BLaER1 (cell line): Measurements from ENCODE around the gene PTK6.

ENCODE experiments used
- H3K27ac ChIP-seq: shearing (Covaris generic); formaldehyde crosslinking; 2 replicates; pipeline ENCODE4 v1.8.1; 2022
- H3K27me3 ChIP-seq: shearing (Covaris generic); formaldehyde crosslinking; 2 replicates; pipeline ENCODE4 v1.8.1; 2022
- H3K36me3 ChIP-seq: shearing (Covaris generic); formaldehyde crosslinking; 2 replicates; pipeline ENCODE4 v1.8.1; 2022
- H3K4me1 ChIP-seq: shearing (Covaris generic); formaldehyde crosslinking; 2 replicates; pipeline ENCODE4 v1.8.1; 2022
- H3K4me2 ChIP-seq: shearing (Covaris generic); formaldehyde crosslinking; 2 replicates; pipeline ENCODE4 v1.8.1; 2022
- H3K4me3 ChIP-seq: shearing (Covaris generic); formaldehyde crosslinking; 2 replicates; pipeline ENCODE4 v1.8.1; 2022
- H3K9ac ChIP-seq: shearing (Covaris generic); formaldehyde crosslinking; 2 replicates; pipeline ENCODE4 v1.8.1; 2022
- H3K9me3 ChIP-seq: shearing (Covaris generic); formaldehyde crosslinking; 2 replicates; pipeline ENCODE4 v1.8.1; 2022
- H4K20me1 ChIP-seq: shearing (Covaris generic); formaldehyde crosslinking; 2 replicates; pipeline ENCODE4 v1.8.1; 2022
- Cebpa-rat ChIP-seq: shearing (Covaris generic); IDR thresholded peaks from 2 replicates; pipeline ENCODE4 v1.8.1; 2022

Gene PTK6

DNA sequence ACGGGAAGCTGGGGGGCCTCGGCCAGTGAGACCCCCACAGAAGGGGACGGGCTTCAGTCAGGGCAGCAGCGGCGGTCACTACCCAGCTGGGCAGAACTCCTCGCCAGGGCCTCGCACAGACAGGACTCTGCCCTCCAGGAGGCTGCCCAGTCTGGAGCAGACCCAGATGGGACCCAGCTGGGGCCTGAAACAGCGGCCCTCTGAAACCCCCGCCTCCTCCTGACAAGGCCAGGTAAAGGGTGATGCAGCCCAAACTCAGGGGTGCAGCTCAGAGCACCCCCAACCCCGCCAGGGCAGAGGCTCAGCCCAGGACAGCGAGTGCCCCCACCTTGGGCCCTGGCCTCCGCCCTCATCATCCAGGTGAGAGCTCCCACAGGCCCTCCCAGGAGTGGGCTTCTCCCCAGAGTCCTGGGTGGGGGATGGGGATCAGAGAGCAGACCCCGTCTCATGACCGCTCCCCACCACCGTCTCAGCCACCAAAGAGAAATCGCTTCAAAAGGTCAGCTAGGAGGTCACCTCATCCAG, 40.5 kb downstream of the PTK6 start:
- Histone ChIP-seq H4K20me1 (peaks cover 48% of the 10 kb centered on the region), H3K27ac (no peak overlapping the region), H3K4me3 (peak overlapping the region; percentile 19; the same call in 1 of the 2 replicates), H3K9me3 (peaks cover 4% of the 10 kb centered on the region; the same call in 1 of the 2 replicates), H3K4me2 (peak overlapping the region; percentile 97), H3K4me1 (peaks cover 54% of the 10 kb centered on the region), H3K36me3 (peaks cover 42% of the 10 kb centered on the region), H3K9ac (no peak overlapping the region), H3K27me3 (peaks cover 10% of the 10 kb centered on the region; the same call in 1 of the 2 replicates)
- no peak for TF ChIP-seq Cebpa-rat

DNA sequence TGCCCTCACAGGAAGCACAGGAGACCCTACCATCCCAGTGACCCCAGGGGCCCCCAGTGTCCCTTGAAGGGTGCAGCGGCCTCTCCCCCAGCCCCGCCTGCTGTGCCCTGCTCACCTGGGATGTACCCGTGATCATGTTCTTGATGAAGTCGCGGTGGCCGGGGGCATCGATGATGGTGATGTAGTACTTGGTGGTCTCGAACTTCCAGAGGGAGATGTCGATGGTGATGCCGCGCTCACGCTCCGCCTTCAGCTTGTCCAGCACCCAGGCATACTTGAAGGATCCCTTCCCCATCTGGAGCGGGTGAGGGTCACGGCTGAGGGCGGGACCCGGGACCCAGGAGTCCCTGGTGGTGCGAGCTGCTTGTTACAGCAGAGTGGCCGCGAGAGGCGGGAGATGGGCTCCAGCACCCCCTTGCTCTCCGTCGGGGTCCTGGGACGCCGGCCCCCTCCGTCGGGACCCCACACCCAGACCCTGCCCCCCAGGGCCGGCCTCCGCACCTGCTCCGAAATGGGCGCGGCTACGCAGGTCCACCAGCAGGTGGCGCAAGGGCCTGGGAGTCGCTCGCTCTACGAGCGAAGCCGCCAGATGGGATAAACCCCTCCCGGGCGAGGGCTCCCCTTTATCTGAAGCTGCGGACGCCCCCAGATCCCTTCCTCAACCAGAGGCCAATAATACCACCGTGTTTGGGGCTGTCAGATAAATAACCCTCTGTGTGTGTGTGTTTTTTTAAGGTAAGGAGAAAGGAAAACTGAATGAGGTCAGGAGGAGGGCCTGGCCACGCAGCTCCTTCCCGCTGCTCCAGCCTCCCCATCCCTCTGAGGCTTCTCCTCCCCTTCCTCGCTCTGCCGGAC, 41.2 kb downstream of the PTK6 start:
- Histone ChIP-seq H3K9me3 (peaks cover 4% of the 10 kb centered on the region; the same call in 1 of the 2 replicates), H3K4me3 (peak overlapping the region; percentile 19; the same call in 1 of the 2 replicates), H3K36me3 (peaks cover 49% of the 10 kb centered on the region), H4K20me1 (peaks cover 53% of the 10 kb centered on the region), H3K27ac (no peak overlapping the region), H3K9ac (no peak overlapping the region), H3K4me1 (peaks cover 47% of the 10 kb centered on the region), H3K27me3 (peaks cover 13% of the 10 kb centered on the region), H3K4me2 (peak overlapping the region; percentile 97)
- no peak for TF ChIP-seq Cebpa-rat

DNA sequence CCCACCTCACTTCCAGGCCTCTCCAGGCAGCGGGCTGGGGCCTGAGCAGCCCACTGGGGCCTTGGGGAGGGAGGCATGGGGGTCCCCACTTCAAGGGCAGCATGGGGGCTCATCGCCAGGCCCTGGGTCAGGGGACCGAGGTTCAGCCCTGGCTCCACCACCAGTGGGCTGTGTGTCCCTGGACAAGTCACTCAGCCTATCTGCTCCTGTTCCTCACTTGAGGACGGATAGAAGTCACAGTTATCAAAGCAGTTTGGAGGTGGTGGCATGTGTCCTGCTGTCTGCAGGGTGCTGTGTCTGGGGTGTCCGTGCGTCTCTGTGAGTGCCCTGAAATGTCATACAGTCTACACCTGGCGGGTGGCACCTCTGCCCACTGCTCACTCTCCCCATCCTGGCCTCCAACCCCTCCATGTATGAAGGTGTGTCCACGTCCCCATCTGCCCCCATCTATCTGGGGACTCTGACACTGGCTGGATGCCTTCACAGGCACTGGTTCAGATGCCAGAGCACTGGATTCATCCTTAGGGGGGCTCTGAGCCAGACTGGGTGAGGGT, 41.9 kb downstream of the PTK6 start:
- no peak for TF ChIP-seq Cebpa-rat

DNA sequence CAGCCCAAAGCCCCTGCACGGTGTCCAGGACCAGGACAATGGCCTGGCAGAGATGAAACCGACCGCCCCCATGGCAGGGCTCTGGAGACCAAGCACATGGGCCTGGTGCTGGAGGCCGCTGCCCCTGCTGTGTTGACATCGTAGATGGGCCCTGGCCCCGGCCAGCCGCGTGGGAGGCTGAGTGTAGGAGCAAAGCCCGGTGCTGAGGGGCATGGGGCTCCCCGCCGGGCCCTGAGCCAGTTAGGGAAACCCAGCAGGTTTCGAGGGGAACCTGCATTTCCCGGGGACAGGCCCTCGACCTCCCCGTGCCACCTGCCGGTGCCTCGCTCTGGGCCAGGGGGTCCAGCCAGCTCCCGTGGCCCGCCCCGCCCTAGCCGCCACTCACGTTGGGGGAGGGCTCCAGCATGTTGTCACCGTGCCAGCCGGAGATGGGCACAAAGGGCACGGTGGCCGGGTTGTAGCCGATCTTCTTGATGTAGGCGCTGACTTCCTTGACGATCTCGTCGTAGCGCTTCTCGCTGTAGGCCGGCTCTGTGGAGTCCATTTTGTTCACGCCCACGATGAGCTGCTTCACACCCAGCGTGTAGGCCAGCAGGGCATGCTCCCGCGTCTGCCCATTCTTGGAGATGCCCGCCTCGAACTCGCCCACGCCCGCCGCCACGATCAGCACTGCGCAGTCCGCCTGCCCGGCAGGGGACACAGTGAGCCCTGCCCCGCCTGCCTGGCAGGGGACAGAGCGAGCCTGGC, 42.6 kb downstream of the PTK6 start:
- Histone ChIP-seq H3K27ac (no peak overlapping the region), H3K4me1 (peaks cover 33% of the 10 kb centered on the region), H3K36me3 (peaks cover 61% of the 10 kb centered on the region), H3K4me3 (no peak overlapping the region), H3K9me3 (peaks cover 4% of the 10 kb centered on the region; the same call in 1 of the 2 replicates), H4K20me1 (peaks cover 64% of the 10 kb centered on the region), H3K9ac (no peak overlapping the region), H3K27me3 (peaks cover 18% of the 10 kb centered on the region), H3K4me2 (no peak overlapping the region)
- no peak for TF ChIP-seq Cebpa-rat

More for the DNA sequence above, 41.9 kb downstream of the PTK6 start:
- H3K4me2 ChIP-seq, result no peak overlapping the region; the same call in 1 of the 2 replicates
- H4K20me1 ChIP-seq, result peaks cover 59% of the 10 kb centered on the region
- H3K36me3 ChIP-seq, result peaks cover 55% of the 10 kb centered on the region
- H3K9ac ChIP-seq, result no peak overlapping the region
- peaks cover 40% of the 10 kb centered on the region for H3K4me1 ChIP-seq
- H3K9me3 ChIP-seq, result peaks cover 4% of the 10 kb centered on the region; the same call in 1 of the 2 replicates
- peaks cover 16% of the 10 kb centered on the region for H3K27me3 ChIP-seq
- no peak overlapping the region for H3K27ac ChIP-seq
- no peak overlapping the region for H3K4me3 ChIP-seq

DNA sequence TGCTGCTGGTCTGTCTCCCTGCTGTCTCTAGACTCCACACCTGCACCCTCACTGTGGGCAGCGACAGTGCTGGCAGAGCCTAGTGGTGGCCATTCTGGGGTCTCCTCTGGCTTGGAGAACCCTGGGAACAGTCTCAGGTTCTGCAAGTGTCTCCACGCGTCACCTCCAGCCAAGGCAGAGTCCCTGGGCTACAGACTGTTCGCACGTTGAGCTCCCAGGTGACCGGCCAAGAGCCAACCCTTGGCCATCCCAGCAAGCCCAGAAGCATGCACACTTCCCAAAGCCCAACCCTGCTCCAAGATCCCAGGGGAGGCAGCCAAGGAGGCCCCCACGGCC, 43.1 kb downstream of the PTK6 start:
- Histone ChIP-seq H3K36me3 (peaks cover 66% of the 10 kb centered on the region), H3K27me3 (peaks cover 23% of the 10 kb centered on the region), H3K4me1 (peaks cover 29% of the 10 kb centered on the region), H3K4me3 (no peak overlapping the region), H4K20me1 (peaks cover 69% of the 10 kb centered on the region), H3K9me3 (peaks cover 4% of the 10 kb centered on the region; the same call in 1 of the 2 replicates), H3K4me2 (no peak overlapping the region), H3K27ac (no peak overlapping the region), H3K9ac (no peak overlapping the region)
- TF ChIP-seq Cebpa-rat, result no peak

DNA sequence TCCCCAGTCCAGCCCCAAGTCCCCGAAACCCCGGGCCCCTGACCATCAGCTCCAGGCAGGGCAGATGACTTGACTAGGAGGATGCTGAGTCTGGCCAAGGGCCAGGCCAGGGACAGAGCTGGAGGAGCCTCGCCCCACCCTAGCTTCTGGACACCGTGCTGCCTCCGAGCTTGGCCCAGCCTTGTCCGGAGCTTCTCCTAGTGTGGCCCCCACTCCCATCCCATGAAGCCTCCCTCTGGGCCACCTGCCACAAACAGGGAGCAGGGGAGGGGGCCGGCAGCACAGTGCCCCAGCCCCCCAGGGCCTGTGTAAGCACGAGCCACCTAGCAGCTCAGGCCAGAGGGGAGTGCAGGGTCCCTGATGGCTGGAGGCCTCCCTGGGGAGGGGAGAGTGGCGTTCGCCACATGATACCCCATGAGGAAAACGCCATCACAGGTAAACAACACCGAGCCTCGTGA, 43.6 kb downstream of the PTK6 start:
- Histone ChIP-seq H3K36me3 (peaks cover 70% of the 10 kb centered on the region), H3K27me3 (peaks cover 27% of the 10 kb centered on the region), H3K4me1 (peaks cover 29% of the 10 kb centered on the region)

DNA sequence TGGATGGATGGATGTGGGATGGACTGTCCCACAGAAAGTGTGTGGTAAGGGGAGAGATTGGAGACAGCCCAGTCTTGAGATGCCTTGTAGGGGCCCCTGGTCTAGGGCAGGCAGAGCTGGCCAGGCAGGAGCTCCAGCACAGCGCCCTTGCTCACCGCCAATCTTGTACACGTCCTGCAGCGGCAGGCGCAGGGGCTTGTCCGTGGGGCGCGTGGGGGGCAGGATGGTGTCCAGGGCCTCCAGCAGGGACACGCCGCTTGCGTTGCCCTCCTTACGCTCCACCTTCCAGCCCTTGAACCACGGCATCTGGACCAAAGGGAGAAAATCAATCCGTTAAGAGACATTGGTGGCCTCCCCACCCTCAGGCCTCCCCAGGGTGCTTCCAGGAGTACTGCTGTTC, 44.2 kb downstream of the PTK6 start:
- no peak overlapping the region for H3K4me3 ChIP-seq
- H3K4me1 ChIP-seq, result peaks cover 26% of the 10 kb centered on the region
- H3K9ac ChIP-seq, result no peak overlapping the region
- H3K36me3 ChIP-seq, result peaks cover 73% of the 10 kb centered on the region
- peaks cover 27% of the 10 kb centered on the region for H3K27me3 ChIP-seq
- peaks cover 74% of the 10 kb centered on the region for H4K20me1 ChIP-seq
- H3K27ac ChIP-seq, result no peak overlapping the region
- TF ChIP-seq Cebpa-rat, result no peak
- peaks cover 4% of the 10 kb centered on the region; the same call in 1 of the 2 replicates for H3K9me3 ChIP-seq
- H3K4me2 ChIP-seq, result no peak overlapping the region

More for the DNA sequence above, 43.6 kb downstream of the PTK6 start:
- Histone ChIP-seq H3K4me2 (no peak overlapping the region), H4K20me1 (peaks cover 73% of the 10 kb centered on the region), H3K4me3 (no peak overlapping the region), H3K9me3 (peaks cover 4% of the 10 kb centered on the region; the same call in 1 of the 2 replicates), H3K9ac (no peak overlapping the region), H3K27ac (no peak overlapping the region)
- no peak for TF ChIP-seq Cebpa-rat

DNA sequence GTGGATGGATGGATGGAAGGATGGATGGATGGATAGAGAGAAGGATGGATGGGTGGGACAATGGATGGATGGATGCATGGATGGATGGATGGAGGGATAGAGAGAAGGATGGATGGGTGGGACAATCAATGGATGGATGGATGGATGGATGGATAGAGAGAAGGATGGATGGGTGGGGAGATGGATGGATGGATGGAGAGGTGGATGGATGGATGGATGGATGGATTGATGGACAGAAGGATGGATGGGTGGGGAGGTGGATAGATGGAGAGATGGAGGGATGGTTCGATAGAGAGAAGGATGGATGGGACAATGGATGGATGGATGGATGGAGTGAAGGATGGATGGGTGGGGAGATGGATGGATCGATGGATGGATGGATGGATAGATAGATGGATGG, 44.7 kb downstream of the PTK6 start:
- peaks cover 76% of the 10 kb centered on the region for H3K36me3 ChIP-seq
- H3K4me1 ChIP-seq, result peaks cover 21% of the 10 kb centered on the region
- no peak overlapping the region for H3K27ac ChIP-seq
- peaks cover 27% of the 10 kb centered on the region for H3K27me3 ChIP-seq
- no peak overlapping the region for H3K9ac ChIP-seq
- H3K9me3 ChIP-seq, result peaks cover 4% of the 10 kb centered on the region; the same call in 1 of the 2 replicates
- no peak overlapping the region for H3K4me3 ChIP-seq
- H4K20me1 ChIP-seq, result peaks cover 72% of the 10 kb centered on the region
- TF ChIP-seq Cebpa-rat, result no peak
- H3K4me2 ChIP-seq, result no peak overlapping the region

DNA sequence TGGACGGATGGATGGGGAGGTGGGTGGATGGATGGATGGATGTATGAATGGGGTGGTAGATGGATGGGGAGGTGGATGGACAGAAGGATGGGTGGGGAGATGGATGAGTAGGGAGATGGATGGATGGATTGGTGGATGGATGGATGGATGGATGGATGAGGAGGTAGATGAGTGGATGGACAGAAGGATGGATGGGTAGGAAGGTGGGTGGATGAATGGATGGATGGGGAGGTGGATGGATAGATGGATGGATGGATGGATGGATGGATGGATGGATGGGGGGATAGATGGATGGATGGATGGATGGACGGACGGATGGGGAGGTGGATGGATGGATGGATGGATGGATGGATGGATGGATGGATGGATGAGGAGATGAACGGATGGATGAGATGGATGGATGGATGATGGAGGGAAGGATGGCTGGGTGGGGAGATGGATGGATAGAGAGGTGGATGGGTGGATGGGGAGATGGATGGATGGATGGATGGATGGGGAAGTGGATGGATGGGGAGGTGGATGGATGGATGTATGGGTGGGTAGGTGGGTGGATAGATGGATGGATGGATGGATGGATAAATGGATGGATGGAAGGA, 45.4 kb downstream of the PTK6 start:
- Histone ChIP-seq H3K4me3 (no peak overlapping the region), H3K36me3 (peaks cover 77% of the 10 kb centered on the region), H3K4me1 (peaks cover 13% of the 10 kb centered on the region), H3K9ac (no peak overlapping the region), H3K27me3 (peaks cover 29% of the 10 kb centered on the region), H3K27ac (no peak overlapping the region), H3K9me3 (peaks cover 4% of the 10 kb centered on the region; the same call in 1 of the 2 replicates), H3K4me2 (no peak overlapping the region), H4K20me1 (peaks cover 69% of the 10 kb centered on the region)
- TF ChIP-seq Cebpa-rat, result no peak
